Fibroblast of skin of right quadriceps (primary cell): ENCODE results near the gene ARHGAP4.
A peak's percentile ranks its signal among the peaks of the same experiment; 100 is the strongest.

Source experiments
- DNase-seq: peaks from one replicate; pipeline ENCODE4 v3.0.0-alpha.2; 2013

The ARHGAP4 gene

GRCh38 chrX:153924149-153924861 is 1.8 kb downstream of the ARHGAP4 start:
- DNase-seq = peak; percentile 30

- DNase-seq = no peak
Measured at GRCh38 chrX:153922932-153923857, 2.9 kb downstream of the ARHGAP4 start.

- DNase-seq = no peak
Measured at GRCh38 chrX:153921511-153922446, 4.3 kb downstream of the ARHGAP4 start.

- DNase-seq = no peak
Measured at GRCh38 chrX:153921070-153921469, 5.0 kb downstream of the ARHGAP4 start.

- DNase-seq = no peak
Measured at GRCh38 chrX:153920546-153920945, 5.5 kb downstream of the ARHGAP4 start.

GRCh38 chrX:153919281-153919680 is 6.8 kb downstream of the ARHGAP4 start:
- DNase-seq = no peak

- no peak for DNase-seq
Measured at GRCh38 chrX:153917869-153918268, 8.2 kb downstream of the ARHGAP4 start.

GRCh38 chrX:153913701-153914100 is 12.4 kb downstream of the ARHGAP4 start:
- no peak for DNase-seq

GRCh38 chrX:153913211-153913610 is 12.9 kb downstream of the ARHGAP4 start:
- no peak for DNase-seq

- no peak for DNase-seq
Measured at GRCh38 chrX:153911798-153912197, 14.3 kb downstream of the ARHGAP4 start.

GRCh38 chrX:153910446-153910845 is 15.6 kb downstream of the ARHGAP4 start:
- DNase-seq = no peak

GRCh38 chrX:153909980-153910360 is 16.1 kb downstream of the ARHGAP4 start:
- no peak for DNase-seq

GRCh38 chrX:153909024-153909979 is 16.8 kb downstream of the ARHGAP4 start:
- no peak for DNase-seq

GRCh38 chrX:153908219-153908860 is 17.7 kb downstream of the ARHGAP4 start:
- DNase-seq = no peak

- DNase-seq = no peak
Measured at GRCh38 chrX:153907456-153907855, 18.6 kb downstream of the ARHGAP4 start.

GRCh38 chrX:153906126-153906917 is 19.7 kb downstream of the ARHGAP4 start:
- DNase-seq = no peak

- DNase-seq = no peak
Measured at GRCh38 chrX:153905481-153906095, 20.5 kb downstream of the ARHGAP4 start.

- DNase-seq = no peak
Measured at GRCh38 chrX:153903991-153904957, 21.8 kb downstream of the ARHGAP4 start, which contains the start of gene AVPR2. TSS of gene AVPR2 (plus strand) at chrX:153904673. CDS start at chrX:153905146, 473 bp downstream.
